SU-DHL-6 (cell line): Measurements from ENCODE around the gene LINGO1.

Source experiments
- CTCF ChIP-seq: fragments of 200-600 bp; sonication (generic); IDR thresholded peaks from one replicate; pipeline ENCODE4 v1.5.1; 2017; ENCODE audit warnings: antibody characterized with exemption, mild to moderate bottlenecking, low read length, moderate library complexity; ENCODE audit not compliant: insufficient read depth, poor library complexity, severe bottlenecking
- EZH2phosphoT487 ChIP-seq: fragments of 200-600 bp; sonication (generic), shearing (Covaris generic); conservative IDR thresholded peaks from 2 replicates; pipeline ENCODE4 v1.6.1; 2018; ENCODE audit warnings: mild to moderate bottlenecking, antibody characterized with exemption, low read length, moderate library complexity, mixed read lengths

- TF ChIP-seq CTCF (no peak), EZH2phosphoT487 (no peak)
Observed at GRCh38 chr15:77667338-77668234, 34.9 kb upstream of the LINGO1 start.
